ENCODE results near the gene CDCA4.
"Not testable (repeated sequence)": the region's sequence is repeated elsewhere in the genome, so short reads cannot be mapped to it uniquely, and the experiment has no call there.

DNA sequence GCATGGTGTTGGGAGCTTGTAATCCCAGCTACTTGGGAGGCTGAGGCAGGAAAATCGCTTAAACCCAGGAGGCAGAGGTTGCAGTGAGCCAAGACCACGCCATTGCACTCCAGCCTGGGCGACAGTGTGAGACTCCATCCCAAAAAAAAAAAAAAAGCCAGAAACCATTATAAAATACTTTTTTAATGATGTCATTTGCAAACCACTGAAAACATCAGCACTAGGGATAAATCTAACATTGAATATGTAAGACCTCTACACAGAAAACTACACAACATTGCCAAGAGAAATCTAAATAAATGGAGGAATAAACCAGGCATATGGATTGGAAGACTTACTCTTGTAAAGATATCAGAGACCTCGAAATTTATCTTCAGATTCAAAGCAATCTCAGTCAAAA is 6.8 kb upstream of the CDCA4 start:
- TF ChIP-seq, protein P1, sequence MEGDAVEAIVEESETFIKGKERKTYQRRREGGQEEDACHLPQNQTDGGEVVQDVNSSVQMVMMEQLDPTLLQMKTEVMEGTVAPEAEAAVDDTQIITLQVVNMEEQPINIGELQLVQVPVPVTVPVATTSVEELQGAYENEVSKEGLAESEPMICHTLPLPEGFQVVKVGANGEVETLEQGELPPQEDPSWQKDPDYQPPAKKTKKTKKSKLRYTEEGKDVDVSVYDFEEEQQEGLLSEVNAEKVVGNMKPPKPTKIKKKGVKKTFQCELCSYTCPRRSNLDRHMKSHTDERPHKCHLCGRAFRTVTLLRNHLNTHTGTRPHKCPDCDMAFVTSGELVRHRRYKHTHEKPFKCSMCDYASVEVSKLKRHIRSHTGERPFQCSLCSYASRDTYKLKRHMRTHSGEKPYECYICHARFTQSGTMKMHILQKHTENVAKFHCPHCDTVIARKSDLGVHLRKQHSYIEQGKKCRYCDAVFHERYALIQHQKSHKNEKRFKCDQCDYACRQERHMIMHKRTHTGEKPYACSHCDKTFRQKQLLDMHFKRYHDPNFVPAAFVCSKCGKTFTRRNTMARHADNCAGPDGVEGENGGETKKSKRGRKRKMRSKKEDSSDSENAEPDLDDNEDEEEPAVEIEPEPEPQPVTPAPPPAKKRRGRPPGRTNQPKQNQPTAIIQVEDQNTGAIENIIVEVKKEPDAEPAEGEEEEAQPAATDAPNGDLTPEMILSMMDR (IDR thresholded peaks at IDR 0.05; ENCODE audit: low read depth, low read length), result not testable (repeated sequence)
- not testable (repeated sequence) for TF ChIP-seq EZH2phosphoT487 (IDR thresholded peaks at IDR 0.05; ENCODE audit: low read depth)

Measured in OCI-LY3 (cell line).